HG02970 (cell line): ENCODE results near the gene ABCA1.
"Not testable (repeated sequence)": the region's sequence is repeated elsewhere in the genome, so short reads cannot be mapped to it uniquely, and the experiment has no call there.

Source experiments
- ATAC-seq: cut with Tn5 transposase; IDR thresholded peaks from one replicate; pipeline ENCODE4 v1.9.1; 2021; ENCODE audit warnings: mild to moderate bottlenecking, moderate library complexity, moderate number of reproducible peaks; ENCODE audit not compliant: unreplicated experiment, low FRiP score

The ABCA1 gene

DNA sequence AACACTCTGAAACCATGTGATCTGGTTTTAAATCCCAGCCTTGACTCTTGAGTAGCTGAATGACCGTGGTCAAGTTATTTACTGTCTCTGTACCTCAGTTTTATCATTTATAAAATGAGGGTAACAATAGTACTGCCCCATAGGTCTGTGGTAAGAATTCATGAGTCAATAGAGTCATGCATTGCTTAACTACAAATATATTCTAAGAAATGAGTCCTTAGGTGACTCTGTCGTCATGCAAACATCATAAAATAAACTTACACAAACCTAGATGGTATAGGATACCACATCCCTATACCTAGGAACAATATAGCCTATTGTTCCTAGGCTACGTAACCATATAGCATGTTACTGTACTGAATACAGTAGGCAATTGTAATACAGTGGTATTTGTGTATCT is 20.3 kb upstream of the ABCA1 start:
- no peak for ATAC-seq

DNA sequence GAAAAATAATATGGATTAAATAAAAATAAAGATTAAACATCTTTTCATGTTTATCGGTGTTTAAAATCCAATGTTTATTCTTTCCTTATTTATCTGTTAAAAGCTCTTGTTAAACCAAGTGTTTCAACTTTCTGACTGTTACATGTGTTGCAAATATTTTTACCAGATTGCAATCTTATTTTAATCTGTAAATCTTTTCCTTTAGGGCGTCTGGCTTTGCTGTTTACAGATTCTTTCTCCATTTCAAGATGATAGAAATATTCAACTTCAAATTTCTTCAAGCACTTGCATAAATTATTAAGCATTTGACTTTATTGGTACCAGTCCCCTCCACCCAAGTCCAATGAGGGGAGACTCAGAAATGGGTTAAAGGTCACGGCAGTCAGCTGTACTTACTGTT is 16.9 kb upstream of the ABCA1 start:
- ATAC-seq, result no peak

DNA sequence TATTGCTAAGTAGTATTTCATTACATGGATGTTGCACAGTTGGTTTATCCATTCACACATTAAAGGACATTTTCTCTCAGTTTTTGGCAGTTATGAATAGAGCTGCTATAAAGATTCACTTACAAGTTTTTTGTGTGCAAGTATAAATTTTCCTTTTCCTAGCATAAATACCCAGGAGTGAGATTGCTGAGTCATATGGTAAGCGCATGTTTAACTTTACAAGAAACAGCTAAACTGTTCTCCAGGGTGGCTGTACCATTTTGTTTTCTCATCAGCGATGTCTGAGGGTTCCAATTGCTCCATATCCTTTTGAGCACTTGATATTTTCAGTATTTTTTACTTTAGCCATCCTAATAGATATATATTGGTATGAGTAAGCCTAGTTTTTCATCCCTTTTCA is 16.4 kb upstream of the ABCA1 start:
- ATAC-seq, result no peak

DNA sequence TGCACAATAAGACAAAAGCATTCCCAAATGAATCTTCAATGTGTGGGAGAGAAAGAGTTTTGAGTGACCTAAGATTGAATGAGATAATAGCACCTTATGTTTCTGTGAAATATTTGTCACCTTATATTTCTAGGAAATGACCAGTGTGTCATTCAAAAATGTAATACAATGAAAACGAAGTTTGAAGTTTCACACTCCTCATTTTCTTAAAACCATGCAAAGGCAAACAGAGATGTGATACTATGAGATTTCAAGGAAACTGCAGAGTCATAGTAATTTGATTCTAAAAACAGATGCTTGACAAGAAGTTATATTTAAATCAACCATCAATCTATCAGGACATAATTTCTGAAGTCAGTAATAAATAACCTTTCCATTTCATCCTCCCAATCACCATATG is 13.6 kb upstream of the ABCA1 start:
- no peak for ATAC-seq

DNA sequence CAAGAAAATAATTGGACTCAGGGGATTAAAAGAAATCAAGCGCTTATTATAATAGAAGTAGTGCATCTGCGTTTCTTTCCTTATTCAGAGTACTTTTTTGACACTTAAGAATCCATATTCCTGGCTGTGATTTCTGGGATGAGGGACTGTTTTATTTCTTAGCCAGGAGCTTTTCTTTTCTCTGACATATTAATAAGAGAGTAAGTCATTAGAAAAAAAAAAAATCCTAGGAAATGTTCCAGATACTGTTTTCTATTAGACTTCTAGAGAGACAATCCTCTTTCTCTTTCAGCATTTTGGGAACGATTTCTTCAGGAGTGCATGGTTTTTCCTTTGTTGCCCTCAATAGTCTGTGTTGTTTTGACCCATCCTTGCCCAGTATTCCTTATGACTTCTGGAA is 8.3 kb upstream of the ABCA1 start:
- no peak for ATAC-seq

DNA sequence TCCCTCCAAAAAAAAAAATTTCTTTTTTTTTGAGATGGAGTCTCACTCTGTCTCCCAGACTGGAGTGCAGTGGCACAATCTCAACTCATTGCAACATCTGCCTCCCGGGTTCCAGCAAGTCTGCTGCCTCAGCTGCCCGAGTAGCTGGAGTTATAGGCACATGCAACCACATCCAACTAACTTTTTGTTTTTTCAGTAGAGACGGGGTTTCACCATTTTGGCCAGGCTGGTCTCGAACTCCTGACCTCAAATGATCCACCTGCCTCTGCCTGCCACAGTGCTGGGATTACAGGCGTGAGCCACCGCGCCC is 7.5 kb upstream of the ABCA1 start:
- not testable (repeated sequence) for ATAC-seq

DNA sequence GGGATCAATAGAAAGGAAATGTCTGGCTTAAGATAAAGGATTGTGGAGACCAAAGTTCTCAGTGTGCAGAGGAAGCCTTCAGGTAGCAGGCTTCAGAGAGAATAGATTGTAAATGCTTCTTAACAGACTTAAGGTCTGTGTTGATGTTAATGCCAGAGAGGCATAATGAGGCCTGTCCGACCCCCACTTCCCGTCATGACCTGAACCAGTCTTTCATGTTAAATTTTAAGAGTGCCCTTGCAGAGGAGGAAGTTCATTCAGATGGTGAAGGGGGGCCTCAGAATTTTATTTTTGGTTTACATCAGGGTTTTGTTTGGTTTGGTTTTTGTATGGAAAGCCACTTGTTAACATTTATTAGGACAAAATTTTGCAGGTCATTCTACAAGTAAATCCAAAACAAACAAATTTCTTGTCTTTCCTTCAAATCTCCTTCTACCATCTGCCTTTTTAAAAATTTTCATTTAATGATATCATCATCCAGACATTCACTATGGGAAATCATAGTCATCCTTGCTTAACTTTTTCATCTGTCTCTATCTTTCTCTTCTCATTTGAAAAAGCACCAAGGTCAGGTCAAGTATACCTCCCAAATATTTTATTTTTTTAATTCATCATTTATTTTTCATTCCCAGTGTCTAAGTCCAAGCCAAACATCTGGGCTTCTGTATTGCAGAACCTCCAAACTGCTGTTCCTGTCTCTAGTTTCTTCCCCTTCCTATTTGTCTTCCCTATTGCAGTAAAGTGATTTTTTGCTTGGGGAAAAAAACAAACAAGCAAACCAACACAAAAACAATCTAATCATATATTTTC is 6.9 kb upstream of the ABCA1 start:
- no peak for ATAC-seq

DNA sequence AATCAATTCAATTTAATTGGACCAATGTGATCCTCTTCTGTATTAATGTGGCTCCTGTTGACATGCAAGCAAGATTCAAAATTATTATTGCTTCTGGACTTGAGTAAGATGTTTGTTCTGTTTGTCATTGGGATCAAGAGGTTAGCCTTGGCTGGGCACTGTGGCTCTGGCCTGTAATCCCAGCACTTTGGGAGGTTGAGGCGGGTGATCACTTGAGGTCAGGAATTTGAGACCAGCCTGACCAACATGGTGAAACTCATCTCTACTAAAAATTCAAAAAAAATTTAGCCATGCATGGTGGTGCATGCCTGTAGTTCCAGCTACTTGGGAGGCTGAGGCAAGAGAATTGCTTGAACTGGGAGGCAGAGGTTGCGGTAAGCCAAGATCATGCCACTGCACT is 5.1 kb upstream of the ABCA1 start:
- ATAC-seq, result not testable (repeated sequence)

DNA sequence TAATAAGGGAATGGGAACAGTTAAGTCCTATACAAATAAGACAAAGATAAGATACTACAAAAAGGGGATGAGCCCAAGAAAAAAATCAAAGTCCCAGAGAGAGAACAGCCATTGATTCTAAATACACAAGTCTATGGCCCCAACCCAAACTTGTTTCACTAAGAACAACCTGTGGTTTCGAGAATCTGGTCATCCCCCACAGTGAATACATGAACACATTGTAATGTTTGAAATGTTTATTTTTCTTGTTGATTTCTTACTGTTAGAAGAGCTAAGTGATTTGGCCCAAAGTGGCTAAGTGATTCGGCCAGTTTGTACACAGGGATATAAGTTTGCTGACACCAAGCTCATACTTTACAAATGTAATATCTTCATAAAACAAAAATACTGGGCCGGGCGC is 3.3 kb upstream of the ABCA1 start:
- no peak for ATAC-seq

DNA sequence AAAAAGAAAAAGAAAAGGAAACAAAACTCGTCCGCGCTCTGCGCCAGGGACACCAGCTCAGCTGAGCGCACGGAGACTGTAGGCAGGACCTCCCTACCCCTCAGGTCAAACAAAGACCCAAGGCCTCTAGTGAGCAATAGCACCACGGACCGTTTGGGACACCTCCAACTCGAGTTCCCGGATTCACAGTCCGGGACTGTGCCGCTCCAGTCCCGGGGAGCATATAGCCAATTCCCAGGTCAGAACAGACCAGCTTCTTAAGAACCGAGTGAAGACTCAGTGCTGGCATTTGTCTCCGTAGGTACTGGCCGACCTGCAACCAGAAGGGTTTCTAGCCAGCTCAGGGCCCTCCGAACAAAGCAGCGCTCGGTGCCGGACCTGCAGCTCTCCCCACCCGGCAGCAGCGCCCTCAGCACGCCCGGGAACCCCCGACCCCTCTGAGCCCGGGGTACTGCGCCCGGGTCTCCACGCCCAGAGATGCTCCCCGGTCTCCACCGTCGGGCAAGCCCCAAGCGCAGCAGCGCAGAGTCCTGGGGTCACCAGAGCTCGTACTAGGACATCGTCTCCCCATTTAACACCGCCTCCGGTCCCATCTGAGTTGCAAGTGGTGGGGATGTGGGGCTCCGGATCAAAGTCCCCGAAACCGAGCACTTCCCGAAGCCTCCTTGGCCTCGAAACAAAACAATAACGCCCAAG is 591 bp downstream of the ABCA1 start:
- no peak for ATAC-seq

DNA sequence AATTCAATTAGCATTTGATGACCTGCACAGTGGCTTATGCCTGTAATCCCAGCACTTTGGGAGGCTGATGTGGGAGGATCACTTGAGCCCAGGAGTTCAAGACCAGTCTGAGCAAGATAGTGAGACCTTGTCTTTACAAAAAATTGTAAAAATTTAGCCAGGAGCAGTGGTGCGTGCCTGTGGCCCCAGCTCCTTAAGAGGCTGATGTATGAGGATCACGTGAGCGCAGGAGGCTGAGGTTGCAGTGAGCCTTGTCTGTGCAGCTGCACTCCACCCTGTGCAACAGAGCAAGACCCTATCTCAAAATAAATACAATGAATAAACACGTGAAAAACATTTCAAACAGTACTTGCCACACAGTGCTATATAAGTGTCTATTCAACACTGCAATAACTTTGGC is 4.2 kb downstream of the ABCA1 start:
- ATAC-seq, result no peak

DNA sequence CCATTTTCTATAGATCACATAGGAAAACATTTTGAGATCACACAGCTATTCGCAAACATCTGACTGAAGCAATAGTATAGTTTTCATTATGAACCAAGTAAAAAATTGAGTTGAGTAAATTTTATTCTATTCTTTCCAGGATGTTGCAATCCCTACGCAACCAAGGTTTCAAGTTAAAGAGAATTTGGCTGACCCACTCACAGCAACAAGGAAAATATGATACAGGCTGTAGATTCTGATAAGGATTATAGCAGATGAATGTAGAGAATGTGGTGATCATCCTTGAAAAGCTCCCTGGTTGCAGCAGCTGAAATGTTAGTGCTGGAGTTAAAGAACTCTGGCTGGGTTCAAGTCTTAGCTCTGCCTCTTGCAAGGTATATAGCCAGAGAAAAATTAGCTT is 4.7 kb downstream of the ABCA1 start:
- ATAC-seq, result no peak

DNA sequence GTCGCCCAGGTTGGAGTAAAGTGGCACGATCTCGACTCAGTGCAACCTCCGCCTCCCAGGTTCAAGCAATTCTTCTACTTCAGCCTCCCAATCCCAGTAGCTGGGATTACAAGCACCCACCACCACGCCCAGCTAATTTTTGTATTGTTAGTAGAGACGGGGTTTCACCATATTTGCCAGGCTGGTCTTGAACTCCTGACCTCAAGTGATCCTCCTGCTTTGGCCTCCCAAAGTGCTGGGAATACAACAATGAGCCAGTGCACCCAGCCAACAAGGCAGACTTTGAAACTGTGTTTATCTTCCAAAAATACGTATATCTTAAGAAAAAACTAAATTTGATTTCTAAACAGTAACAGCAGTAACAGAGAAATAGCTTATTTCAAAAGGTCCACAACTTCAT is 5.2 kb downstream of the ABCA1 start:
- not testable (repeated sequence) for ATAC-seq

DNA sequence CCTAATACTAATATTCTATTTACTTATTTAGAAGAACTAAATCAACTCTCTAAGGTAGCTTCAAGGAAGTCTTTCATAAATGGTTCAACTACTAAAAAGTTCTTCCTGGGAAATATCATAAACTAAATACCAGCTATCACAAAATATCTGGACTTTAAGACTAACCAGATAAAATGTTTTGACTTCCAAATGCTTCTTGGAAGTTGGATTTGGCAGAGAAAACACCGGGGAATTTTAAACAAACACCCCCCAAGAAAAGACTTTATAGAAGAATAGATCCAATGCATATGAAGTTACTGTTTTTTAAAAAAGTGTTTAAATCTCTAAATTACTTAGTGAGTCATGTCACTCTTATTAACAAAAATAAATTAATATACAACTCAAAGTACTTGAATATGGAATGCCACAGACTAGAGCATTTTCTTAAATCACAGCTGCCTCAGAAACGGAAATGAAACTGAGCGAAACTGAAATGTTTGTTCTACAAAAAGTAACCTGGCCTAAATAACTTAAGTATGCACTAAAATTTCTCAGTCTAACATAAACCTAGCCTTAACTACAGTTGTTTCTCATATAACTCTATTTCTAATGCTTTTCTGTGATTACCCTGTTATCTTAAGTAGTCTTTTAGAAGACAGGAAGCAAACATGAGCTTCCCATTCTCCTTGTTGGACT is 6.8 kb downstream of the ABCA1 start:
- ATAC-seq, result no peak

DNA sequence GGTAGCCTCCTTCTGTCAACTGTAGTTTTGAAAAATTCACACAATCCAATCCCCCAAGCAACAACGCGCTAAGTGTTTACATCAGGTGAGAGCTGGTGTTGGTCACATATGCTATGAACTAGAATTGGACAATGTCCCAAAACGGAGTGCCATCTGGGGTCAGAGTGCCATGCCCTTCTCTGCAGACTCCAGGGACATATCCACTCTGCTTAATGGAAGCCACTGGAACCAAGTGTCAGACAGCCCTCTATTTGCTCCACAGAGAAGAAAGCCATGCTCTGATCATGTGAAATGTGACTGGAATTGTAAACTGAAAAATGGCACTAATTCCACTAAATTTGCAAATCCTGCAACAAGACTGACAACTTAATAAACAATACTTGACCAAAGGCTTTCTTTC is 12.2 kb downstream of the ABCA1 start:
- ATAC-seq, result no peak

DNA sequence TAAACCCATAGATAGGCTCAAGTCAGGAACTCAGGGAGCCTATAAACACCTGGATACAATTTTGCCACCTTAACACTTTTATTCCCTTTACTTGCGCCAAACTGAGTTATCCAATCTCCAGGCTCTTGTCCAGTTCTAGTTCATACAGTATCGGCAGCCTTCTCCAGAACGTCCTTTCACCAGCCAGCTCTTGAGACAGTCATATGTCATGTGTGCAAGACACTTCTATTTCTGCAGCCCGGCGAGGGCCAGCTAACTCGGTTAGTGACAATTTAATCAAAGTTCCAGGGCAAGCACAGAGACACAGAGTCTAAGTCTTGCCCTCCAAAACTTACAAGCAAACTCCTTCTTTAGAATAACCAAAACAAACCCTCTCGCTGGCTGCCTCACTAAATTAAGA is 12.9 kb downstream of the ABCA1 start:
- ATAC-seq, result no peak

DNA sequence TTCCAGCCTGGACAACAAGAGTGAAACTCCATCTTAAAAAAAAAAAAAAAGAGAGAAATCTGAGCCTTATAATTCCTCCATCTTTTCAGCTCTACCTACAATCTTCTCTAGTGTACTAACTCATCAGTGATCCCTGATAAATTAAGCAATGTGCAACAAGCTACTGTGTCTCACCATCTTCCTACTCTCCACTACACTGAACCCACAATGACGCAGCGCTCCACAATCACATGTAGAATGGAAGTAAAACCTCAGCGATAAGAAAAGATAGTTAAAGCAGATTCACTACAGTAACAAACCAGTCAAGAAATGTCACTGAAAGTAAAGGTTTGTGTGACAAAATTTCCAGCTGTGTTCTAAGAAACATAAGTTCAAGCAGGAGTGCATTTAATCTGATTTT is 13.5 kb downstream of the ABCA1 start:
- no peak for ATAC-seq

DNA sequence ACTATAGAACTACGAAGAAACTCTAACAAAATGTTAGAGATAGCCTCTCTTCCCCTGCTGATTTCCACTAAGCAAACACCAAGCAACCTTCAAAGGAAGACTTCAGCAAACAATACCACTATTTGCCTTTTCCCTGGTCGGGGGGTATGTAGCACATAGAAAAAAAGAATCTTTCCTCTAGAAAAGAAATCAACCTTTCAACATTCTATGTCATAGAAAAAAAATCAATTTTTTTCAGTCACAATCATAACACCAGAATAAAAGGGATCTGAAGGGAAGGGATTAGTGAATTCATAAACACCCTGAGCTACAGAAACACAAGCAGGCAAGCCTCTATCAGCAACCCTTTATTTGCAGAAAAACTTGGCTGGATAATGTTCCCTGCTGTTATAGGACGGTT is 15.3 kb downstream of the ABCA1 start:
- no peak for ATAC-seq

DNA sequence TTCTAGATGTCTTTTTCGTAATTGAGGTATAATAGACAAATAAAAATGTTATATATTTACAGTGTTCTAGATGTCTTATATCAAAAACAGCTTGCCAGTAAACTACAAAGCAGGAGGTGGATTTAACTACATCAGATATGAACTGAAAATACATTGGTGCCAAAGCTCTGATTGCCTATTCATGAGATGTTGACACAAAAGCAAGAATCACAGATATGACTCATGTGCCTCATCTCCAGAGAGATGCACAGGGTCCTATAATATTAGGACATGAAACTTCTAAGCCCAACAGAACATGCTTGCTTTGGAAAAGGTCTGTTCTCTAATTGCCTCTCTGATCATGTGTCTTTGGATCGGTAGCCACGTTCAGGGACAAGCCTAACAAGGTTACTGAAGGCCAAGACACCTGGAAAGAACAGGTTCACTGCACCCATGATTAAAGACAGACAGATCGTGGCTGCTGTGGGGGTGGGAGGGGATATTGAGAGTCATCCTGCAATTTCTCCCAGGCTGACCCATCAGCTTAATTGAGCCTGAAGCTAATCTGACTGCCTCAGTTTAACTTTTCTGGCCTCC is 16.8 kb downstream of the ABCA1 start:
- no peak for ATAC-seq

DNA sequence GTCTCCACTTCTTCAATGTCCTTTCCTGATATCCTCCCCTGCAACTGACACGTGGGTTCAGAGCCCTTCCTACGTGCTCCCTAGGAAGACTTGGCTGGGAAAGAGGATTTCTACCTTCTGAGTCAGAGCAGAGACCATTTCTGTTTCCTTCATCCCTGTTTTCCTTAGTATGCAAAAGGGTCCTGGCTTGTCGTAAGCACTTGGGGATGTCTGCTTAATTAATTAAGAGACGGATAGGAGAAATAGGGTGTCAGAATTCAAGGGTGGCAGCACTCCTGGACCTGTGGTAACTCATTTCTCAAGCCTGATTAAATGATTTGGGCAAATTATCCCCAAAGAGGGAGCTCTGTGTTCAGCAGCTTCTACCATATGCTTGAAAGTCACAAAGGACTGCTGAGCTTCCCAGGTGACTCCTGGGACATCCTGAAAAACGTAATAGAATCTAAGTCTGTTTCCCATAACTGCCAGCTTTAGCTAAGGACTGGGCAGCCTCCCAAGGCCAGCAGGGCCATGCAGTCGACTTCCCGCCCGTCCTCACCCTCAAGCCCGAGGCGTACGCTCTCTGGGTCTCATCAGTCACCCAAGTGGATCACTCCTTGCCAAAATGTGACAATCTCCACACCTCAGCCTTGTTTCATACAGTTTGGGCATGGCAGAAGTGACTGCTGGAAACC is 20.5 kb downstream of the ABCA1 start:
- ATAC-seq, result no peak
